Mesodermal cell (in vitro differentiated cells): ENCODE data around the gene GLS.
"Not testable (repeated sequence)": the region's sequence is repeated elsewhere in the genome, so short reads cannot be mapped to it uniquely, and the experiment has no call there.

Source experiments
- H3K27ac ChIP-seq: 2 replicates; pipeline ENCODE4 v1.7.0; 2013; ENCODE audit warnings: mild to moderate bottlenecking, low read depth, low read length, moderate library complexity; ENCODE audit not compliant: severe bottlenecking
- H3K36me3 ChIP-seq: 2 replicates; pipeline ENCODE4 v1.7.1; 2013; ENCODE audit warnings: mild to moderate bottlenecking, low read length, moderate library complexity; ENCODE audit not compliant: control insufficient read depth, insufficient read depth
- H3K4me1 ChIP-seq: one replicate; pipeline ENCODE4 v1.7.1; 2013; ENCODE audit warnings: mild to moderate bottlenecking, low read length; ENCODE audit not compliant: insufficient read depth, control insufficient read depth, poor library complexity, severe bottlenecking
- H3K4me3 ChIP-seq: 2 replicates; pipeline ENCODE4 v1.7.0; 2013; ENCODE audit warnings: low read length, control low read depth, mild to moderate bottlenecking; ENCODE audit not compliant: insufficient read depth, poor library complexity, severe bottlenecking; ENCODE audit errors: extremely low read depth
- H3K9me3 ChIP-seq: 2 replicates; pipeline ENCODE4 v1.7.1; 2013; ENCODE audit warnings: mild to moderate bottlenecking, low read length, moderate library complexity; ENCODE audit not compliant: control insufficient read depth
- WGBS, 2 experiments: methylation state at CpG; one replicate each; pipeline ENCODE4 v1.1.5; 2013; ENCODE audit warnings: missing lambda C conversion rate in 2 of 2; ENCODE audit not compliant: insufficient coverage in 2 of 2; 5-methylcytosine and 5-hydroxymethylcytosine counted together

Gene GLS

DNA sequence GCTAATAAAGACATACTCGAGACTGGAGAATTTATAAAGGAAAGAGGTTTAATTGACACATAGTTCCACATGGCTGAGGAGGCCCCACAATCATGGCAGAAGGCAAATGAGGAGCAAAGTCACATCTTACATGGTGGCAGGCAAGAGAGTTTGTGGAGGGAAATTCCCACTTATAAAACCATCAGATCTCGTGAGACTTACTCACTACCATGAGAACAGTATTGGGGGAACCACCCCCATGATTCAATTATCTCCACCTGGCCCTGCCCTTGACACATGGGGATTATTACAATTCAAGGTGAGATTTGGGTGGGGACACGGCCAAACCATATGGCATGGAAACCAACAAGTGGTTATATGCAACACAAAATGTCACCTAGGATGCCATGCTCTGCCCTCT lies 114.7 kb downstream of the GLS start:
- H3K36me3 ChIP-seq = peaks cover 75% of the 10 kb centered on the region
- WGBS, 2 experiments = 100% methylated on average over 1 to 2 of the region's 3 CpGs
- H3K4me3 ChIP-seq, H3K27ac ChIP-seq, H3K4me1 ChIP-seq, H3K9me3 ChIP-seq: not testable (repeated sequence)

DNA sequence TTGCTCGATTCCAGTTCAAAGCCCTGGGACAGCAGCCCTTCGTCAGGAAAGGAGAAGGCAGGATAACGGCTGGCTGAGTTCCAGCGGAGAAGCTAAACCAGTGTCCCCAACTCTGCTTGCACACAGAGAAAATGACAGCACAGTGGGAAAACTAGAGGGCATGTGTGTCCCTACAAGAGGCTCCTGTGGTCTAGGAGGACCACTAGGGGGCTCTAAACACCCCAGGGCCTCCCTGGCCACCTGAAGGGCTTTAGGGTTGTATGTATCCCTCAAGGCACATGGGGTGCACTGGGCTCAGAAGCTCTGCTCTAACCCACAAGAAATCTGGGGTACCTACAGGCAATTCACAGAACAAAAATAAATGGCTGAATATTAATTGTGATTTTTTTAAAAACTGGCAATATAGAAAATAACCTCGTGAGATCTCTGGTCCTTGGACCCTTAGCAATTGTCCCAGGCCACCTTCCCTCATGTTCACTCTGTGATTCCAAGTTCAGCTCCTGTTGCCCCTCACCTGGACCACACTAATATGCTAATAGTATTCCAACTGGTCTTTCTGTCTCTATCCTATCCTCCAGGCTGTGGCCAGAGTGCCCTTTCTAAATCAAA lies 115.8 kb downstream of the GLS start:
- H3K36me3 ChIP-seq = peaks cover 75% of the 10 kb centered on the region
- WGBS, 2 experiments = 77 to 91% methylated on average over 3 to 4 of the region's 5 CpGs
- no peak overlapping the region for H3K4me3 ChIP-seq
- H3K9me3 ChIP-seq = no peaks in the 10 kb centered on the region
- no peak overlapping the region for H3K27ac ChIP-seq
- no peaks in the 10 kb centered on the region for H3K4me1 ChIP-seq

DNA sequence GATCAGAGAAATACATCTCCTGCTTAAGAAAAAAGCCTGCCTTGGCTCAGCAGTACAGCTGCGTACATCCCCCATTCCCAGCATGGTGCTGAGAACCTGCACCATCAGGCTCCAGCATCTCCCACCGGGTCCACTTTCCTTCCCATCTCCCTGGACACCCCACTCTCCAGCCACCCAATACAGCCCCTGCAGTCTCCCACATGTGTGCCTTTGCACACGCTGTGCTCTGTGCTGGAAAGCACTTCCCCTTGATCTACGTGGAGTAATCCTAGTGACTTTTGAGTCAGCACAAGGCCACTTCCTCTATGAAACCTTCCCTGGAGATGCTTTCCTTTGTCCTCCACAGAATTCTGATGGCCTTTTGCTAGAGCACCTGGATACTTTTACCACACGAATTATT lies 116.3 kb downstream of the GLS start:
- peaks cover 80% of the 10 kb centered on the region for H3K36me3 ChIP-seq
- no peak overlapping the region for H3K4me3 ChIP-seq
- H3K9me3 ChIP-seq = no peaks in the 10 kb centered on the region
- H3K4me1 ChIP-seq = no peaks in the 10 kb centered on the region
- H3K27ac ChIP-seq = no peak overlapping the region
- 96 to 100% methylated on average over 3 to 4 of the region's 5 CpGs for WGBS, 2 experiments

DNA sequence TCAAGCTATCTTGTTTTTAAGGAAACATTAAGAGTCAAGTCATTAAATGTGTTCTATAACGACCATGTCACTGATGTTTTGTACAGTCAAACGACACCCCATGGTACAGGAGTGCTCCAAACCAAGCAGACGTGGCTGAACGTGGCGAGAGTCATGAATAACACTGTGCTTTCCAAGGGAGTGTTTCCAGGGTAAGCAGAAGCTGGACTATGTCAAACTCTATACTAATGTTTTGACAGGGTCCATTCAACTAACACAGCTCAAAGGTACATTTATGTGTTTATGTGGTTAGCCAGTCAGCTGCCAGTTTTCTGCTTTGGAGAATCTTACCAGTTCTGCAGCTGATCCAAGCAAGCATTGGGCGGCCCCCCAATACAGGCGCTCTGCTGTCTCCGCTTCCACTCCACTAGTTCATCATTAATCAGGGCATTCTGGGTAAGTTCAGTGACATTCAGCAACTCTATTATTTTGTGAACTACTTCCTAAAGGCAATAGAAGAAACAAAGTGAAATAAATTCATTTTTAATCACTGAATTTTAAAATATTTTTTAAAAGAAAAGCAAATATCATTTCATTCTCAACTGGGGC lies 117.0 kb downstream of the GLS start:
- no peaks in the 10 kb centered on the region for H3K4me1 ChIP-seq
- H3K9me3 ChIP-seq = no peaks in the 10 kb centered on the region
- no peak overlapping the region for H3K4me3 ChIP-seq
- H3K27ac ChIP-seq = no peak overlapping the region
- H3K36me3 ChIP-seq = peaks cover 86% of the 10 kb centered on the region
- 92% methylated on average over 5 of the region's 8 CpGs for WGBS, 2 experiments

GRCh38 chr2:190999058-190999457 lies 118.4 kb downstream of the GLS start:
- peaks cover 88% of the 10 kb centered on the region for H3K36me3 ChIP-seq

DNA sequence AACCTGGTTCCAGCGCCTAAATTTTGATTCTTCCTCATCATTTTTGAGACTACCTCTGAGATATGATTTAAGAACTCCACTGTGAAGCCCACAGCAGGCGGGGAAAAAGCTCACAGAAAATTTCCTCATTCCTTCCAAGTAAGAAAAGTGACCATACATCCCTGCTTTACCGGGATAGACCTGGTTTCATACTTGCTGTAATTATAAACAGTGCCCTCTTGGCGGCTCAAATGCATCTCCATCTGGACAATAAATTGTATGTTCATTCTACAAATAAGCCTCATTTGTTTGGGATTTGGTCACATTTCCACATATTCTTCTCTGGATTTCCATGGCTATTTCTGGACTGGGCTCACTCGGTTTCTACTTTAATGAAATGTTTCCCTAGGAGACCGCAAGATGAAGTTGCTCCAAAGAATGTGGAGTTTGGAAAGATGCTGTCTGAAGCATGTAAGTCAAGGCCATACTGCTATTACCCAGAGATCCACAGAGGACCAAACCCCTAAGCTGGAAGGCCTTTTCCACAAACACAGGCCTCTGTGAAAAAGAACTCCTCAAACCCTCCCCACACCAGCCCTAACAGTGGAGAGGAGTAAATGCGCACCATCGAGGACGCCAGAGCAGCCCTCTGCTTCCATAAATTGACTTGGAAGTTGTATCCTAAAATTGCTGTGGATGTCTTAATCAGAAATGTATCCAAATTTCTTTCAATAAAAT lies 119.5 kb downstream of the GLS start:
- WGBS, 2 experiments = 100% methylated on average over 3 to 4 of the region's 9 CpGs
- H3K4me1 ChIP-seq = no peaks in the 10 kb centered on the region
- no peak overlapping the region for H3K4me3 ChIP-seq
- no peak overlapping the region for H3K27ac ChIP-seq
- peaks cover 86% of the 10 kb centered on the region for H3K36me3 ChIP-seq
- H3K9me3 ChIP-seq = no peaks in the 10 kb centered on the region

More at GRCh38 chr2:190999058-190999457, 118.4 kb downstream of the GLS start:
- H3K27ac ChIP-seq = no peak overlapping the region
- no peaks in the 10 kb centered on the region for H3K9me3 ChIP-seq
- 96 to 97% methylated on average over 5 to 6 of the region's 7 CpGs for WGBS, 2 experiments
- no peaks in the 10 kb centered on the region for H3K4me1 ChIP-seq
- H3K4me3 ChIP-seq = no peak overlapping the region

- Histone ChIP-seq H3K27ac (no peak overlapping the region), H3K4me1 (no peaks in the 10 kb centered on the region), H3K4me3 (no peak overlapping the region), H3K36me3 (peaks cover 86% of the 10 kb centered on the region), H3K9me3 (no peaks in the 10 kb centered on the region)
- WGBS, 2 experiments = 81 to 88% methylated on average over 1 to 2 of the region's 2 CpGs
These were observed 120.4 kb downstream of the GLS start for GRCh38 chr2:191001032-191001431.

DNA sequence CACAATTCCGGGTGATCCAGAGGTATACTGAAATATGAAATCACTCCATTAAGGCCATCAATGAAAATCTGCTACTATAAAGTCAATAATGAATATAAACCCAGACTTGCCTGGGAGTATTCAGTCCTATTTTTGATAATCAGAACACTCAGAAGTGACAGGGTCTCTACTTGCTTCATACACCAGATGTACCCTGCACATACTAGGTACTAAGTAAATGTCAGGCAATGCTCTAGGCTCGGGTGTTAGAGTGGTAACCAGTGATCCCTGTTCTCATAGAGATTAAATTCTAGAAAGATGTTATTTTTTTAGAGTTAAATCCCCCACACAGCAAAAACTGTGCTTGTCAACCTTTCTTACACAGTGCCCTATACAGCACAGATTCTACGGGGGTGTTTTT lies 121.0 kb downstream of the GLS start:
- Histone ChIP-seq H3K27ac (no peak overlapping the region), H3K4me3 (no peak overlapping the region), H3K36me3 (peaks cover 86% of the 10 kb centered on the region), H3K4me1 (no peaks in the 10 kb centered on the region), H3K9me3 (no peaks in the 10 kb centered on the region)
- WGBS, 2 experiments = 83% methylated on average over 1 of the region's 3 CpGs; no CpG with 5 or more reads in 1 of the 2 experiments

DNA sequence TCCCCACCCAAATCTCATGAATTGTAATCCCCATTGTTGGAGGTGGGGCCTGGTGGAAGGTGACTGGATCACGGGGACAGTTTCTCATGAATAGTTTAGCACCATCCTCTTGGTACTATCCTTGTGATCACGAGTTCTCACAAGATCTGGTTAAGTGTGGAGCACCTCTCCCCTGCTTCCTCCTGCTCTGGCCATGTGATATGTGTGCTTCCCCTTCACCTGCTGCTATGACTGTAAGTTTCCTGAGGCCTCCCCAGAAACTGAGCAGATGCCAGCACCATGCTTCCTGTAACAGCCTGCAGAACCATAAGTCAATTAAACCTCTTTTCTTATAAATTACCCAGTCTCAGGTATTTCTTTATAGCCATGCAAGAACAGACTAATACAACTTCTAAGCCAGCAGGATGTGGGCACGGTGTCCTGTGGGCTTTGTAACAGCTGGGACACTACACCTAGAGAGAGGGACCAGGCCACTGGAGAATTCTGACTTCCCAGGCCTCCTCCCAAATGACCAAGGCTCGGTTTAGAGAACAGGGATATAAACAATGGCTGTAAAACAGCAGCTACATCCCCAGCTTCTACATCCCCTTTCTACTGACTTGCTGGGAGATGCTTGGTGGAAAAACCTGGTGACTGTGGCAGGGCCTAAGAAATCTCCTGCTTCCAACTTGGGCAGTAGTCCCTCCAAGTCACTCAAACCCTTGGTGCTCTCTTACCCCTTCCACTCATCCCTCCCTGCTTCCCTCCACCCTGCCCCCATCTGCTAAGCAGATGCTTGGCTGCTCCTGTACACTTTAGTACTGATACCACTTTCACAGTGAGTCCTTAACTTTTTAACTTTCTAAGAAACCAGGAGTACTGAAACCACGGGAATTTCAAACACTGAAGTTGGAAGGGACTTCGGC lies 123.0 kb downstream of the GLS start:
- Histone ChIP-seq H3K4me1 (no peaks in the 10 kb centered on the region), H3K36me3 (peaks cover 82% of the 10 kb centered on the region), H3K27ac (no peak overlapping the region), H3K4me3 (no peak overlapping the region), H3K9me3 (no peaks in the 10 kb centered on the region)
- WGBS, 2 experiments = 90% methylated on average over 4 of the region's 6 CpGs

DNA sequence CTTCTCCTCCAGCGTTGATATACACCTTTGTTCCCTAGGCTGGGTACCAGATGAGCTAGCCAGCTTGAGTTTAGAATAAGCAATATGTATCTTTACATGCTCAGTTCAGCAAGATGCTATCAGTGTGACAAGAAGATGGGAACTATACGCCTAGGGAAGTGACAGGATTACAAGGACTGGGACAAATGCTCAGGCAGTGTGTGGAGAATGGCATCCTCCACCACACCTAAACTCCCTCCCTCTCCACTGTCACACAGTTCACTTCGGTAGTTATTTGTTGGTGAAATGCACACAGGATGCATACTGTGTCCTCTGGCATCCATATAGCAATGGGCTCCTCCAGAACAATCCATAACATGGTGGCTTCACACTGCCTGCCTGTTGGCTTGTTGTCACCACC lies 125.7 kb downstream of the GLS start:
- WGBS, 2 experiments = 94 to 100% methylated on average over 1 to 3 of the region's 3 CpGs
- Histone ChIP-seq H3K9me3 (no peaks in the 10 kb centered on the region), H3K4me3 (no peak overlapping the region), H3K36me3 (peaks cover 65% of the 10 kb centered on the region), H3K27ac (no peak overlapping the region), H3K4me1 (no peaks in the 10 kb centered on the region)
